ENCODE data around the gene ZBTB20. TPM values are rescaled to one million over a fixed set of nuclear protein-coding genes. Genes with fewer than 3 reads are reported as not detected.
"Not testable (repeated sequence)": the region's sequence is repeated elsewhere in the genome, so short reads cannot be mapped to it uniquely, and the experiment has no call there.

The ZBTB20 gene
- total RNA-seq, 2 donors from 2014 or later = 75.7 to 91.2 TPM

- intact Hi-C loops (cut with DNase I); DNase-seq (ENCODE audit: low spot score): not testable (repeated sequence)
Measured at GRCh38 chr3:114812541-114813238, 334.4 kb downstream of the ZBTB20 start.

- no peak for DNase-seq (ENCODE audit: low spot score)
- intact Hi-C loops (cut with DNase I) = no loop called here
Measured at GRCh38 chr3:114809668-114810413, 337.2 kb downstream of the ZBTB20 start.

GRCh38 chr3:114804099-114804498 lies 343.0 kb downstream of the ZBTB20 start:
- no peak for DNase-seq (ENCODE audit: low spot score)
- intact Hi-C loops (cut with DNase I) = no loop called here

- intact Hi-C loops (cut with DNase I) = no loop called here
- DNase-seq (ENCODE audit: low spot score) = no peak
Measured at GRCh38 chr3:114803042-114803695, 343.9 kb downstream of the ZBTB20 start.

GRCh38 chr3:114800272-114801031 lies 346.6 kb downstream of the ZBTB20 start:
- intact Hi-C loops (cut with DNase I) = no loop called here
- no peak for DNase-seq (ENCODE audit: low spot score)

- intact Hi-C loops (cut with DNase I) = no loop called here
- DNase-seq (ENCODE audit: low spot score) = no peak
Measured at GRCh38 chr3:114799816-114800215, 347.3 kb downstream of the ZBTB20 start.

- no peak for DNase-seq (ENCODE audit: low spot score)
- intact Hi-C loops (cut with DNase I) = no loop called here
Measured at GRCh38 chr3:114796796-114797195, 350.3 kb downstream of the ZBTB20 start.

- intact Hi-C loops (cut with DNase I) = no loop called here
- DNase-seq (ENCODE audit: low spot score) = no peak
Measured at GRCh38 chr3:114794894-114795630, 352.0 kb downstream of the ZBTB20 start.

- intact Hi-C loops (cut with DNase I) = no loop called here
- DNase-seq (ENCODE audit: low spot score) = no peak
Measured at GRCh38 chr3:114792159-114792918, 354.7 kb downstream of the ZBTB20 start.

GRCh38 chr3:114790752-114791151 lies 356.3 kb downstream of the ZBTB20 start:
- no peak for DNase-seq (ENCODE audit: low spot score)
- intact Hi-C loops (cut with DNase I) = no loop called here

- DNase-seq (ENCODE audit: low spot score) = no peak
- intact Hi-C loops (cut with DNase I) = no loop called here
Measured at GRCh38 chr3:114789803-114790202, 357.3 kb downstream of the ZBTB20 start.

GRCh38 chr3:114775395-114775794 lies 371.7 kb downstream of the ZBTB20 start:
- intact Hi-C loops (cut with DNase I) = no loop called here

GRCh38 chr3:114770874-114771273 lies 376.2 kb downstream of the ZBTB20 start:
- intact Hi-C loops (cut with DNase I) = no loop called here
- DNase-seq (ENCODE audit: low spot score) = no peak

More at GRCh38 chr3:114775395-114775794, 371.7 kb downstream of the ZBTB20 start:
- DNase-seq (ENCODE audit: low spot score) = no peak

GRCh38 chr3:114764056-114764492 lies 383.0 kb downstream of the ZBTB20 start:
- intact Hi-C loops (cut with DNase I) = no loop called here
- DNase-seq (ENCODE audit: low spot score) = no peak

- DNase-seq (ENCODE audit: low spot score) = no peak
- intact Hi-C loops (cut with DNase I) = no loop called here
Measured at GRCh38 chr3:114762144-114762543, 384.9 kb downstream of the ZBTB20 start.

- intact Hi-C loops (cut with DNase I) = no loop called here
- DNase-seq (ENCODE audit: low spot score) = no peak
Measured at GRCh38 chr3:114760679-114761078, 386.4 kb downstream of the ZBTB20 start.

GRCh38 chr3:114758831-114759699 lies 388.0 kb downstream of the ZBTB20 start:
- intact Hi-C loops (cut with DNase I) = no loop called here
- DNase-seq (ENCODE audit: low spot score) = no peak
